Neuronal stem cell (in vitro differentiated cells): ENCODE measurements around the gene POC1A.

Source experiments
- DNase-seq: peaks from one replicate; pipeline ENCODE4 v3.0.0-alpha.2; 2013; ENCODE audit warnings: low spot score
- H2AFZ ChIP-seq: one replicate; pipeline ENCODE4 v1.6.1; 2013; ENCODE audit warnings: mild to moderate bottlenecking, low read length, inconsistent platforms
- H2AK5ac ChIP-seq: 2 replicates; pipeline ENCODE4 v1.6.1; 2013; ENCODE audit warnings: low read depth, mild to moderate bottlenecking, inconsistent platforms, low read length, moderate library complexity, mixed read lengths
- H2BK120ac ChIP-seq: 2 replicates; pipeline ENCODE4 v1.6.1; 2013; ENCODE audit warnings: low read depth, mild to moderate bottlenecking, inconsistent platforms, low read length, moderate library complexity, mixed read lengths
- H2BK12ac ChIP-seq: one replicate; pipeline ENCODE4 v1.6.1; 2013; ENCODE audit warnings: low read length, inconsistent platforms
- H2BK15ac ChIP-seq: 2 replicates; pipeline ENCODE4 v1.6.1; 2013; ENCODE audit warnings: mild to moderate bottlenecking, low read length, inconsistent platforms, mixed read lengths
- H2BK5ac ChIP-seq: one replicate; pipeline ENCODE4 v1.6.1; 2013; ENCODE audit warnings: inconsistent platforms, mild to moderate bottlenecking, low read length, moderate library complexity
- H3K14ac ChIP-seq: one replicate; pipeline ENCODE4 v1.6.1; 2013; ENCODE audit warnings: low read length, inconsistent platforms
- H3K18ac ChIP-seq: 2 replicates; pipeline ENCODE4 v1.6.1; 2013; ENCODE audit warnings: low read length, inconsistent platforms
- H3K23ac ChIP-seq: 2 replicates; pipeline ENCODE4 v1.6.1; 2013; ENCODE audit warnings: low read depth, mild to moderate bottlenecking, mixed read lengths, low read length, inconsistent platforms; ENCODE audit not compliant: poor library complexity
- H3K27ac ChIP-seq: replicated peaks from 3 replicates; pipeline ENCODE4 v1.5.1; 2013; ENCODE audit warnings: low read length, inconsistent platforms
- H3K27me3 ChIP-seq, 3 experiments: 2 replicates each; pipeline ENCODE4 v1.6.1; 2013; ENCODE audit warnings: low read length in 3 of 3, mild to moderate bottlenecking in 2 of 3, inconsistent platforms in 1 of 3, low read depth in 1 of 3, mixed read lengths in 1 of 3, moderate library complexity in 1 of 3; ENCODE audit not compliant: control insufficient read depth in 3 of 3, insufficient read depth in 3 of 3
- H3K36me3 ChIP-seq, 2 donors: replicated peaks in 1 of 2; 2 replicates each; pipeline ENCODE4 v1.6.1; 2013; ENCODE audit warnings: low read length in 2 of 2; ENCODE audit not compliant: control insufficient read depth in 2 of 2, insufficient read depth in 2 of 2
- H3K4ac ChIP-seq: 2 replicates; pipeline ENCODE4 v1.6.1; 2013; ENCODE audit warnings: inconsistent platforms, mild to moderate bottlenecking, low read length, moderate library complexity
- H3K4me1 ChIP-seq, 2 donors: 1 replicate in 1 of 2; 2 replicates in 1 of 2; pipeline ENCODE4 v1.6.1; 2013; ENCODE audit warnings: low read length in 2 of 2, low read depth in 1 of 2; ENCODE audit not compliant: control insufficient read depth in 2 of 2, insufficient read depth in 1 of 2
- H3K4me2 ChIP-seq: one replicate; pipeline ENCODE4 v1.6.1; 2013; ENCODE audit warnings: mild to moderate bottlenecking, low read length, inconsistent platforms; ENCODE audit not compliant: insufficient read depth, poor library complexity, severe bottlenecking
- H3K4me3 ChIP-seq, 2 donors: 2 replicates each; pipeline ENCODE4 v1.5.1; 2013; ENCODE audit warnings: low read length in 2 of 2, mild to moderate bottlenecking in 2 of 2, inconsistent platforms in 1 of 2, moderate library complexity in 1 of 2
- H3K79me1 ChIP-seq: one replicate; pipeline ENCODE4 v1.6.1; 2013; ENCODE audit warnings: low read depth, mild to moderate bottlenecking, inconsistent platforms, low read length, moderate library complexity
- H3K9ac ChIP-seq: one replicate; pipeline ENCODE4 v1.6.1; 2013; ENCODE audit warnings: mild to moderate bottlenecking, low read depth, low read length, inconsistent platforms; ENCODE audit not compliant: poor library complexity
- H3K9me3 ChIP-seq, 2 donors: replicated peaks in 1 of 2; 2 replicates each; pipeline versions ENCODE3 to v1.6.1; 2013; ENCODE audit warnings: low read length in 2 of 2, mild to moderate bottlenecking in 2 of 2, inconsistent platforms in 1 of 2, low read depth in 1 of 2, mixed read lengths in 1 of 2, moderate library complexity in 1 of 2; ENCODE audit not compliant: control insufficient read depth in 2 of 2, insufficient read depth in 1 of 2
- H4K8ac ChIP-seq: one replicate; pipeline ENCODE4 v1.6.1; 2013; ENCODE audit warnings: low read depth, mild to moderate bottlenecking, inconsistent platforms, low read length, moderate library complexity
- H4K91ac ChIP-seq: one replicate; pipeline ENCODE4 v1.6.1; 2013; ENCODE audit warnings: low read length, low read depth, mild to moderate bottlenecking, inconsistent platforms; ENCODE audit not compliant: poor library complexity
- WGBS, 2 donors: extraction: QIAGEN DNeasy Blood & Tissue Kit; methylation state at CpG; one replicate each; pipeline ENCODE4 v1.1.7; 2013; ENCODE audit warnings: missing lambda C conversion rate in 2 of 2, mixed read lengths in 1 of 2; ENCODE audit not compliant: insufficient read length in 2 of 2, insufficient replicate concordance in 1 of 2; ENCODE audit errors: extremely low coverage in 2 of 2; 5-methylcytosine and 5-hydroxymethylcytosine counted together

Gene POC1A

DNA sequence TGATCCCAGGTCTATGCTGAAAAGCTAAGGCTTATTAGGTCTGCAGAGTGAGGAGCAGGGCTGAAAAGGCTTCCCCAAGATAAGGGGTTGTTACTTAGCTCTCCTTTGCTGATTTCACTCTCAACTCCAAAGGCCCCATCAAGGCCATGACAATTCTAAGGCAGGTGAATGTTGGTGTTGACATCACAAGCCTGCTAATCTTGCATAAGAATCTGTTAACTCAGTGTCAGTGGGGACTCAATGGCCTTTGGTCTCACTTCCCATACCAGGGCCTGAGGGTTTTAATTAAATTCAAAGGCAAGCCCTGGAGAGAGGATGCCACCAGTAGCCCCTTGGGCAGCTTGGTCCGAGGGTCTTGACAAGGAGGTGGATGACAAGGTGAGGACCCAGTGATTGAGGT lies 34.3 kb upstream of the POC1A start:
- Histone ChIP-seq H3K4ac (no peak overlapping the region), H2AK5ac (no peak overlapping the region), H3K36me3 (no peaks in the 10 kb centered on the region), H3K9ac (no peak overlapping the region), H3K14ac (no peak overlapping the region), H2AFZ (no peak overlapping the region), H2BK5ac (no peak overlapping the region), H3K9me3 (no peaks in the 10 kb centered on the region), H4K91ac (no peak overlapping the region), H2BK120ac (no peak overlapping the region), H2BK12ac (no peak overlapping the region), H3K4me2 (no peak overlapping the region), H3K23ac (no peak overlapping the region), H3K79me1 (no peaks in the 10 kb centered on the region), H3K4me1 (peaks cover 9 to 13% of the 10 kb centered on the region in 2 donors), H3K27me3 (peaks cover 0 to 5% (median 0%) of the 10 kb centered on the region in 3 experiments), H2BK15ac (no peak overlapping the region), H4K8ac (no peak overlapping the region), H3K4me3 (no peak overlapping the region), H3K18ac (no peak overlapping the region), H3K27ac (no peak overlapping the region)
- no peak for DNase-seq
- no CpG with 5 or more reads among the region's 1 CpG for WGBS, 2 donors

DNA sequence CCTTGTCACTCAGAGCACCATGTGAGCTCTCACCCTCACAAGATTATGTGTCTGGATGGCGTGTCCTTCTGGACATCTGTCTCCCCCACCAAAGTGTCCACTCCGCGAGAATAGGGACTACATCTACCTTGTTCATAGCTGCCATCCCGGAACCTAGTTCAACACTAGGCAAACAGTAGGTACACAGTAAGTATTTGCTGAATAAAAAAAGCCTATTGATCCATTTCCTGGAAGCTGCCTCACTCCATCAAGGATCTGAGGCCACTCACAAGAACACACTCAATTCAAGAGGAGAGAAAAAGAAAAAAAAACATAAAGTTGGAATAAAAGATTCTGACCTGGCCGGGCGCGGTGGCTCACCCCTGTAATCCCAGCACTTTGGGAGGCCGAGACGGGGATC lies 32.5 kb upstream of the POC1A start:
- no peak overlapping the region for H3K4me2 ChIP-seq
- no peak overlapping the region for H4K8ac ChIP-seq
- H3K4ac ChIP-seq = no peak overlapping the region
- no peak overlapping the region for H2AK5ac ChIP-seq
- no peaks in the 10 kb centered on the region for H3K79me1 ChIP-seq
- no peak overlapping the region for H2AFZ ChIP-seq
- H3K27me3 ChIP-seq = peaks cover 0 to 5% (median 0%) of the 10 kb centered on the region in 3 experiments
- no peak overlapping the region for H3K14ac ChIP-seq
- WGBS, 2 donors = no CpG with 5 or more reads among the region's 9 CpGs
- H3K36me3 ChIP-seq = no peaks in the 10 kb centered on the region
- no peak overlapping the region for H4K91ac ChIP-seq
- no peak overlapping the region for H3K27ac ChIP-seq
- H2BK5ac ChIP-seq = no peak overlapping the region
- no peak overlapping the region for H2BK12ac ChIP-seq
- no peak overlapping the region for H3K4me3 ChIP-seq
- H3K9me3 ChIP-seq = no peaks in the 10 kb centered on the region
- H3K9ac ChIP-seq = no peak overlapping the region
- DNase-seq = no peak
- no peak overlapping the region for H2BK15ac ChIP-seq
- H2BK120ac ChIP-seq = no peak overlapping the region
- peaks cover 9 to 13% of the 10 kb centered on the region in 2 donors for H3K4me1 ChIP-seq
- no peak overlapping the region for H3K18ac ChIP-seq
- no peak overlapping the region for H3K23ac ChIP-seq

- Histone ChIP-seq H2BK5ac (no peak overlapping the region), H4K8ac (no peak overlapping the region), H2AK5ac (no peak overlapping the region), H3K18ac (no peak overlapping the region), H2BK15ac (no peak overlapping the region), H3K27ac (no peak overlapping the region), H2AFZ (no peak overlapping the region), H3K9ac (no peak overlapping the region), H3K27me3 (peaks cover 0 to 8% (median 0%) of the 10 kb centered on the region in 3 experiments), H4K91ac (no peak overlapping the region), H3K4me1 (peaks cover 5% of the 10 kb centered on the region in 2 donors), H2BK12ac (no peak overlapping the region), H3K23ac (no peak overlapping the region), H3K36me3 (no peaks in the 10 kb centered on the region), H3K4ac (no peak overlapping the region), H3K9me3 (no peaks in the 10 kb centered on the region), H3K79me1 (no peaks in the 10 kb centered on the region), H2BK120ac (no peak overlapping the region), H3K14ac (peak overlapping the region; percentile 56), H3K4me2 (no peak overlapping the region), H3K4me3 (no peak overlapping the region)
- DNase-seq = no peak
- no CpG with 5 or more reads among the region's 3 CpGs for WGBS, 2 donors
Measured at GRCh38 chr3:52185837-52186236, 31.6 kb upstream of the POC1A start.

DNA sequence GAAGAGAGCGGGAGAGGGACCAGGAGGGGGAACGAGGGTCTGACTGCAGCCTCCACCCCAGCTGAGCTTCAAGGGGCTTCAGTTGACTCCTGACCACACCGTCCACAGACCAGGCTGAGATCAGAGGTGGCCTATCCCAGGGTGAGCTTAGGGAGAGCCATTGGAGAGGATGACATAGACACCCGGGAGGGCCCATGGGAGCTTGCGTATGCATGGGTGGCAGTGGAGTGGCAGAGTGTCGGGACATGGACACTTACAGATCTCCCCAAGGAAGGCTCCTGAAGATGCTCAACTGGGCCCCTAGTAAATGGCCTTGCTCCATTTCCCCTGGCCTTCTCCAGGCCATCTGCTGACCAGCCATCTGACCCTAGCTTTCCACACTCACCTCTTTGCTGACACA lies 31.1 kb upstream of the POC1A start:
- no peak overlapping the region for H2BK12ac ChIP-seq
- no peak overlapping the region for H2BK120ac ChIP-seq
- no peak overlapping the region for H3K4me2 ChIP-seq
- H3K23ac ChIP-seq = no peak overlapping the region
- no peak overlapping the region for H3K4me3 ChIP-seq
- H3K79me1 ChIP-seq = no peaks in the 10 kb centered on the region
- H2BK15ac ChIP-seq = no peak overlapping the region
- no peak for DNase-seq
- H3K9ac ChIP-seq = no peak overlapping the region
- no peak overlapping the region for H3K4ac ChIP-seq
- no peak overlapping the region for H3K18ac ChIP-seq
- no peak overlapping the region for H2AK5ac ChIP-seq
- H2BK5ac ChIP-seq = no peak overlapping the region
- H3K27me3 ChIP-seq = peaks cover 0 to 8% (median 0%) of the 10 kb centered on the region in 3 experiments
- no peaks in the 10 kb centered on the region for H3K9me3 ChIP-seq
- no CpG with 5 or more reads among the region's 6 CpGs for WGBS, 2 donors
- no peak overlapping the region for H3K27ac ChIP-seq
- H3K36me3 ChIP-seq = no peaks in the 10 kb centered on the region
- H3K14ac ChIP-seq = no peak overlapping the region
- no peaks in the 10 kb centered on the region for H3K4me1 ChIP-seq
- H2AFZ ChIP-seq = no peak overlapping the region
- no peak overlapping the region for H4K8ac ChIP-seq
- H4K91ac ChIP-seq = no peak overlapping the region
